HG03558 (cell line): ENCODE results near the gene TTLL9.
"Not testable (repeated sequence)": the region's sequence is repeated elsewhere in the genome, so short reads cannot be mapped to it uniquely, and the experiment has no call there.

ENCODE experiments used
- ATAC-seq: cut with Tn5 transposase; IDR thresholded peaks from one replicate; pipeline ENCODE4 v1.9.1; 2021; ENCODE audit warnings: moderate number of reproducible peaks; ENCODE audit not compliant: unreplicated experiment; ENCODE audit errors: extremely low read depth

Gene TTLL9

GRCh38 chr20:31869942-31870725 is at the start of gene TTLL9, which contains the start of gene DUSP15:
TSS of gene TTLL9 (plus strand) at chr20:31870634. CDS start at chr20:31871127, 493 bp downstream.
TSS of gene DUSP15 (minus strand) at chr20:31870527. CDS start at chr20:31870337, 190 bp downstream.
- no peak for ATAC-seq

DNA sequence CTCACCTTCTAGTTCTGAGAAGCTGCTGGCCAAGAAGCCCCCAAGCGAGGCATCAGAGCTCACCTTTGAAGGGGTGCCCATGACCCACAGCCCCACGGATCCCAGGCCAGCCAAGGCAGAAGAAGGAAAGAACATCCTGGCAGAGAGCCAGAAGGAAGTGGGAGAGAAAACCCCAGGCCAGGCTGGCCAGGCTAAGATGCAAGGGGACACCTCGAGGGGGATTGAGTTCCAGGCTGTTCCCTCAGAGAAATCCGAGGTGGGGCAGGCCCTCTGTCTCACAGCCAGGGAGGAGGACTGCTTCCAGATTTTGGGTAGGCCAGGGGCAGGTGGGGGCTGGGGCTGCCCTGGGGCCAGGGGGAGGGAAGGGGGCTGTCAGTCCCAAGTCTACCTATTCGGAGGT is 49.0 kb upstream of the TTLL9 start:
- no peak for ATAC-seq

DNA sequence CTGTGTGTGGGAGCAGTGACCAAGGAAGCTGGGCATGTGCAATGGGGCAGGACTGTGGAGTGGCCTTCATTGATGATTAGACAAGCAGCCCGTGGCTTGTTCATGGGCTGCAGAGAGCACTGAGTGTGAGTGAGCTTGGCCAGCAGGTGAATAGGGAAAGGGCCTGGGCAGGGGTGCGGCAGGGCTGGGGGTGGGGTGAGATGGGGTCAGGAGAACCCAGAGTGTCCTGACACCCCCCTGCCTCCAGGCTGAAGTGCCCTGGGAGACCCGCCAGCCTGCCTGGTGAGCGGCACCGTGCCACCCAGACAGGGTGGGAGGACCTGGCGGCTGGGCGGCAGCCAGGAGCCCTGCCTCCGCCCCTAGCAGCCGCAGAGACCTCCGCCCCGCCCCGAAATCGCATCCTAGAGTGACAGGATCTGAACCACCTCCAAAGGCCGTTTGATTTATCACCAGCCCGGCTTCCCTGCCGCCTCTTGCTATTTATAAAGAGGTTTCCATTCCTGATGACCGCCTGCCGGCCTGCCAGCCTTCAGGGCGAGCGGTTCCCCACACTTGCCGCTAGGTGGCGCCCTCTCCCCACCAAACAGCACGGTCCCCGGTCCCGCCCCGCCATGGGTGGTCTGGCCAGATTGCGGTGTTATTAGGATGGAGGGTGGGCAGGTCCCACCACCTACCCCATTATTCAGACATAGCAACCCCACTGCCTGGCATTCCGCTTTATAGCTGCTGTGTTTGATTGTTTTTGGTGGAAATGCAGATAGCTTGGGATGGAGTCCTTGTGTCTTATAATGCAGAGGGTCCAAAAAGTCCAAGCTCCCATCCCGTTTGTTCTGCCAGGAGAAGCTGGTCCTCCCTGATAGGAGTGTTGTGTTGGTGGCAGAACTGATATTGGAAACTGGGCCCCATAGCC is 47.8 kb upstream of the TTLL9 start:
- ATAC-seq, result no peak

DNA sequence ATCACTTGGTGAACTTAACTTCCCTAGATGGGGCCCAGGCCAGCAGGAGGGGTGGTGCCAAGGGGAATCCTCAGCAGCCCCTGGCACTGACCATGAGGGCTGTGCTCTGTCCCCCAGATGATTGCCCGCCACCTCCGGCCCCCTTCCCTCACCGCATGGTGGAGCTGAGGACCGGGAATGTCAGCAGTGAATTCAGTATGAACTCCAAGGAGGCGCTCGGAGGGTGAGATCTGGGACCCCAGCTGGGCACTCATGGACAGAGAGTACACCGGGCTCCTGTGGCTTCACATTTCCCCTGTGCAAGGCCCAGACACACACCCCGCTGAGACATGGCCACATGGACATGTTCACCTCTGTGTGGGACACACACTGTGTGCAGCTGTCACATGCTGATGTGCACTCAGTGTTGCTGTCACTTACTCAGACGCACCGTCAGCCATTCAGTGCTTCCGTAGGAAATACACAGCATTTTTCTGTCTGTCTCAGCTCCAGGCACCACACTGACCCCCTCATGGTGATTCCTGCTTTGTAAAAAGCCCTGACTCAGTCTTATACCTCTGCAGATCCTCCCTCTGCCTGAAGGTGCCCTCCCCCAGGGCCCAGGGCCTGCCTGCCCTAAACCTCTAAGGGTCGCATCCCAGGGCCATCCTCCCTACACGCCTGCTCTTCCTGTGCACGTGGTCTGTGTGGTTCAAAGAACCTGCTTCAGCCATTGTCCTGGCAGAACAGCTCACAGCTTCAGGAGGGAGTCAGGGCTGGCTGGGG is 46.9 kb upstream of the TTLL9 start:
- no peak for ATAC-seq

DNA sequence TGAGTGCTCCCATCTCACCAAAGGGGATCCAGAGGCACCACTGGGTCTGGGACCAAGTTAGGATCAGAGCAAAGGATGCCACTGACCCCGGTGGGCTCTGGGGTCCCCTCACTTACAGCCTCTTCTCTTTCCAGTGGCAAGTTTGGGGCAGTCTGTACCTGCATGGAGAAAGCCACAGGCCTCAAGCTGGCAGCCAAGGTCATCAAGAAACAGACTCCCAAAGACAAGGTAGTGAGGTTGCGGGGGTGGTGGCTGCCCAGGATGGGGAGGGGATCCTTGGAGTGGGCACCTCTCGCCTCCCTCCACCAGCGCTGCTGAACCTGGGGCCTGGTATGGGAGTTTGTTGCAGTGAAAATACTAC is 46.3 kb upstream of the TTLL9 start:
- ATAC-seq, result no peak

- no peak for ATAC-seq
These were observed 45.7 kb upstream of the TTLL9 start for GRCh38 chr20:31824554-31825313.

- no peak for ATAC-seq
These were observed 44.4 kb upstream of the TTLL9 start for GRCh38 chr20:31826074-31826473.

DNA sequence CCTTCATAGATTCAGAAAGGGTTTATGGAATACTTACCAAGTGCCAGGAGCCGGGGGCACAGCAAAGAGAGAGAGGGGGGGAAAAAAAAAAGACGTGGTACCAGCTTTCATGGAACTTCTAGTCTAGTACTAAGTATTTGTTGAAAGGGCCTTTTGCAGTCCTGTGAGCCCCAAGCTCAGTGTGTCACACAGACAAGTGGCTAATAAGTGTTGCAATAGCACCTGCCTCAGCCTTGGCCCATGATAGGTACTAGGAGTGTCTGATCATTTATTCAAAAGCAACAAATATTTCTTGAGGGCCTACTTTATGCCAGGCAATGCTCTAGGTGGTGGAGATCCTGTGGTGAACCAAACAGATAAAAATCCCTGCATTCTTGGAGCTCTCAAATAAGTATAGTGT is 43.4 kb upstream of the TTLL9 start:
- ATAC-seq, result no peak

DNA sequence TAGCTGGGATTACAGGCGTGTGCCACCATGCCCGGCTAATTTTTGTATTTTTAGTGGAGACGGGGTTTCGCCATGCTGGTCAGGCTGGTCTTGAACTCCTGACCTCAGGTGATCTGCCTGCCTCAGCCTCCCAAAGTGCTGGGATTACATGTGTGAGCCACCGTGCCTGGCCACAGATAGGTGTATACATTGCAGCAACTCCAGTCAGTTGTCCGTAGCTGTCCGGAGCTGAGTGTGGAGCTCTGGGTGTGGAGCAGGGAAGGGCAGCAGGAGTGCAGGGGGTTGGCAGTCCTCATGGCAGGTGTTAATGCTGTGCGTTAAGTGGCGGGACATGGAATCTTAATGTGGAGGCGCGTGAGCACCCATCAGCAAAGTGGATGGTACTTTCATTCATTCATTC is 42.4 kb upstream of the TTLL9 start:
- ATAC-seq, result not testable (repeated sequence)

GRCh38 chr20:31829731-31830130 is 40.7 kb upstream of the TTLL9 start:
- no peak for ATAC-seq

DNA sequence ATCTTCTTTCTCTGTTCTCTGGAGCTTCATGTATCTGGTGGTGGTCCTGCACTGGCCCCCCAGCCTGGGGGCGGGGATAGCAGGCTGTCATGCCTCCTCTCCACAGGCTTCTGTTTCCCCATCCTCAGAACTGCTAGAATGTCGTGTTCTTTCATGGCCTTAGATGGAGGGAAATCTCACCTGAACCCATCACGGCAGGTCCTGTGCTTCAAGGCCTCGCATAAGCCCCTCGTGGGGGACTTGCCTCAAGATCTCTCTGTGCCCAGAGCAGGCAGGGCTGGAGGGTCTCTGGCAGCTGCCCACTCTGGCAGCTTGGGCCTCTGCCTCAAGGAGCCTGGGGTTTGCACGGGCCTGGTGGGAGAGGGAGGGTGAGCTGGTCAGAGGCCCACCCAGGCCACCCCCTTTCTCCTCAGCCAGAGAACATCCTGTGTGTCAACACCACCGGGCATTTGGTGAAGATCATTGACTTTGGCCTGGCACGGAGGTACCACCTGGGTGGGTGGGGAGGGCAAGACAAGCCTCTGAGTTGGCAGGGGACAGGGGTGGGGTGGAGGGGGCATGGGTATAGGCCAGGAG is 39.9 kb upstream of the TTLL9 start:
- ATAC-seq, result no peak

- ATAC-seq, result no peak
These were observed 39.2 kb upstream of the TTLL9 start for GRCh38 chr20:31831211-31831610.

DNA sequence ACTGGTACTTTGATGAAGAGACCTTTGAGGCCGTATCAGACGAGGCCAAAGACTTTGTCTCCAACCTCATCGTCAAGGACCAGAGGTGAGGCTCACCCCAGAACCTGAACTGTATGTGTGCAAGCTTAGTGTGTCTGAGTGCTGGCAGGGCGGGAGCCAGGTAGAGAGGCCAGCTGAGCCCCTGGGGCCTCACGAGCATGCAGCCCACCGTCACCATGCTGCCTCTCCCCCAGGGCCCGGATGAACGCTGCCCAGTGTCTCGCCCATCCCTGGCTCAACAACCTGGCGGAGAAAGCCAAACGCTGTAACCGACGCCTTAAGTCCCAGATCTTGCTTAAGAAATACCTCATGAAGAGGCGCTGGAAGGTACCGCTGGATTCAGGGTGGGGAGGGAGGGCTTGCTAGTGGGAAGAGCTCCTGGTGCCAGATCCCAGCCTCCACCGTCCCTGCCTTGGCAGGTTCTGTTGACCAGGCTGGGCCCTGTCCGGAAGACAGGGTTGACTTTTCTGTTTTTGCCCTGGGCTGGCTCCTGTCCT is 38.6 kb upstream of the TTLL9 start:
- ATAC-seq, result no peak

- no peak for ATAC-seq
These were observed 37.1 kb upstream of the TTLL9 start for GRCh38 chr20:31833130-31833930.

DNA sequence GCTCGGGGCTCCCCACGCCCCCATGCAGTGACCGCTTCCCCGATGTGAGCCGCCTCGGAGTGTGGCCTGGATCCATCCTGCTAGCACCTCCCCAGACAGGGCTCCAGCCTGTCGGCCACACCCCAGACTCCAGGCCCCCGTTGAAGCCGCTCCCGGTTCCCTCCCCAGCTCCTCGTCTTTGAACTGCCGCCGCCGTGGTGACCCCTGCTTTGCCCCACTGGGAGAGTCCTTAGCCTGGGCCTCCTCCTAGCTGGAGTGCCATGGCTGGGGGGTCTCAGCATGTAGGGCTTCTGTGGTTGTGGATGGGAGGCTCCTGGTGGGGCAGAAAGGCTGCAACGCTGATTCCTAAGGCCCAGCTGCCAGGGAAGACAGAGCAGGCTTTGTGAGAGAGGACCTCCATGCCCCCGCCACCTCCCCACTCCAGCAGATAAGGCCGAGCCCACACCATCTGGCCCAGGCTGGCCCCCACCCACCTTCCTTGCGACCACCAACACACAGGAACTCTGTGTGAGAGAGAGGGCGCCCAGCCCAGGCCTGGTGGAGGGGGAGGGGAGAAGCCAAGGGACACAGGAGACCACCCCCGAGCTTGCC is 36.4 kb upstream of the TTLL9 start:
- ATAC-seq, result no peak

- ATAC-seq, result no peak
These were observed 34.9 kb upstream of the TTLL9 start for GRCh38 chr20:31835554-31835953.

DNA sequence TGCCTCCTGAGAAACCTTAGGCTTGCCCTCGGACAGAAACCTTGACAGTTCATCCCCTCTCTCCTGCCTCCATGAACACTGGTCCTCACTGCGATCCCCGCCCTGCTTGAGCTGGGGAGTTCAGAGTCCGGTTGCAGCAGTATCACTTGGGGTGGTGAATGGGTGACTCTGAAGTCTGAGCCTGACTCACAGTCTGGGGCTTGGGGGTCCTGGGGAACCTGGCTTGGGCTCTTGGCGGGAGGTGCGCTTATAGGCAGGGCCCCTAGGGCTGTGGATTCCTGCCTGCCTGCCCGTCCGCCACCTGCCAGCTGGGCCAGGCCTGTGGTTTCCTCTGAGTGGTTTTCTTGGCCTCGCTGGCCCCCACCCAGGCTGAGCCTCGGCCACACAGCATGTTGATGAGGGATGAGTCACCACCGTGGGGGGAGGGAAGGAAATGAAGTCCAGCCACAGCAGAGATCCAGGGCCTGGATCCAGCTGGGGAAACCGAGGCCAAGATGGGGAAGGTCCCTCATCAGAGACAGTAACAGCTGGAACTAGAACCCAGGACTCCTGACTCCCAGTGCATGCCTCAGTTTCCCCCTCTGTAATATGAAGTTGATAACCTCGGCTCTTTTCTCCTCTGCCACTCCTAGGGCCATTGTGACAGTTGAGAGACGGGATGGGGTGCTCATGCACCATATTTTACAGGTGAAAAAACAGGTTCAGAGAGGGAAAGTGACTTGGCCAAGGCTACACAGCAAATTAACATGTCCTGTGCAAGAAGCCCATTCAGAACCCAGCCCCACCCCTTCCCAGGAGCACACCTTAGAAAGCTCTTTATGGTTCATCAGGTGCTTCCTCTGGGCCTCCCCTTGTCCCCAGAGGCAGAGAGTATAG is 34.2 kb upstream of the TTLL9 start:
- ATAC-seq, result no peak
